Measurements from ENCODE around the gene PPBP.

DNA sequence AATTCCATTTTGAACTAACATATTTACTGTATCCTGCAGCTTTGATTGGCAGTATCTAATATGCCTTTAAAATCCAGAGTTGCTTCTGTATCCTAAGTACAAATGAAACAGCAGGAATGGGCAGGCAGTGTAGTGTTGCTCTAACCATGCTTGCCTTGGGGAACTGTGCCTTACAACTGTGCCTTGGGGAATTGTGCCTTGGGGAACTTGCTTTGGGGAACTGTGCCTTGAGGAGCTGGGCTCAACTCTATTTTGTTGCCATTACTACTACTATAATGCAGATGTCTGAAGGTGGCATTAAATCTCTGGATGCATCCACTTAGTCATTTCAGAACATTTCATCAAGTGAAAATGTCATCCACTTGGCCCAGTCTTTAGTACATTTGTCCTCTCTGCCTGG is 43.6 kb upstream of the PPBP start:
- TF ChIP-seq, protein P1, sequence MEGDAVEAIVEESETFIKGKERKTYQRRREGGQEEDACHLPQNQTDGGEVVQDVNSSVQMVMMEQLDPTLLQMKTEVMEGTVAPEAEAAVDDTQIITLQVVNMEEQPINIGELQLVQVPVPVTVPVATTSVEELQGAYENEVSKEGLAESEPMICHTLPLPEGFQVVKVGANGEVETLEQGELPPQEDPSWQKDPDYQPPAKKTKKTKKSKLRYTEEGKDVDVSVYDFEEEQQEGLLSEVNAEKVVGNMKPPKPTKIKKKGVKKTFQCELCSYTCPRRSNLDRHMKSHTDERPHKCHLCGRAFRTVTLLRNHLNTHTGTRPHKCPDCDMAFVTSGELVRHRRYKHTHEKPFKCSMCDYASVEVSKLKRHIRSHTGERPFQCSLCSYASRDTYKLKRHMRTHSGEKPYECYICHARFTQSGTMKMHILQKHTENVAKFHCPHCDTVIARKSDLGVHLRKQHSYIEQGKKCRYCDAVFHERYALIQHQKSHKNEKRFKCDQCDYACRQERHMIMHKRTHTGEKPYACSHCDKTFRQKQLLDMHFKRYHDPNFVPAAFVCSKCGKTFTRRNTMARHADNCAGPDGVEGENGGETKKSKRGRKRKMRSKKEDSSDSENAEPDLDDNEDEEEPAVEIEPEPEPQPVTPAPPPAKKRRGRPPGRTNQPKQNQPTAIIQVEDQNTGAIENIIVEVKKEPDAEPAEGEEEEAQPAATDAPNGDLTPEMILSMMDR (conservative IDR thresholded peaks at IDR 0.05; ENCODE audit: low read length): no peak
- TF ChIP-seq EZH2phosphoT487 (IDR thresholded peaks at IDR 0.05; ENCODE audit: borderline replicate concordance): no peak

Measured in Loucy (cell line).